Right lobe of liver (tissue), 4 donors: ENCODE results near the gene ZNF408.

Experiments used
- POLR2A ChIP-seq: fragments of 450-650 bp; IDR thresholded peaks from one replicate; pipeline ENCODE4 v1.6.1; 2017; ENCODE audit warnings: antibody characterized with exemption, mild to moderate bottlenecking
- TF ChIP-seq, protein P1 (sequence below), 4 donors: fragments of 200-600 bp in 3 of 4; fragments of 450-650 bp in 1 of 4; IDR thresholded peaks; one replicate each; pipeline versions ENCODE4 v1.5.1 to v1.8.0; 2016 to 2022; ENCODE audit warnings: antibody characterized with exemption in 4 of 4, mild to moderate bottlenecking in 2 of 4
- donor health status: DM: no; HTN: no; CAD: no.
- donor health status: DM: no; HTN: no; CAD: no.
- donor health status: DM: no; HTN: yes; CAD: no.

DNA sequence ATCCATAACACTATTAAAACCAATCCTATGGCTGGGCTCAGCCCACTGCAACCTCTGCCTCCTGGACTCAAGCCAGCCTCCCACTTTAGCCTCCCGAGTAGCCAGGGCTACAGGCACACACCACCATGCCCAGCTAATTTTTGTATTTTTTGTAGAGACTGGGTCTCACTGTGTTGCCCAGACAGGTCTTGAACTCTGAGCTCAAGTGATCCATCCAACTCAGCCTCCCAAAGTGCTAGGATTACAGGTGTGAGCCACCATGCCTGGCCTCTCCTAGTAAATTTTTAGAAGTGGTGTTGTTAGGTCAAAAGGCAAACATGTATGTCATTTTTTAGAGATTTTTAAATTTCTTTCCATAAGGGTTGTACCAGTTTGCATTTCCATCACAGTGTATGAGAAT, 32.4 kb downstream of the ZNF408 start:
- TF ChIP-seq, protein P1, sequence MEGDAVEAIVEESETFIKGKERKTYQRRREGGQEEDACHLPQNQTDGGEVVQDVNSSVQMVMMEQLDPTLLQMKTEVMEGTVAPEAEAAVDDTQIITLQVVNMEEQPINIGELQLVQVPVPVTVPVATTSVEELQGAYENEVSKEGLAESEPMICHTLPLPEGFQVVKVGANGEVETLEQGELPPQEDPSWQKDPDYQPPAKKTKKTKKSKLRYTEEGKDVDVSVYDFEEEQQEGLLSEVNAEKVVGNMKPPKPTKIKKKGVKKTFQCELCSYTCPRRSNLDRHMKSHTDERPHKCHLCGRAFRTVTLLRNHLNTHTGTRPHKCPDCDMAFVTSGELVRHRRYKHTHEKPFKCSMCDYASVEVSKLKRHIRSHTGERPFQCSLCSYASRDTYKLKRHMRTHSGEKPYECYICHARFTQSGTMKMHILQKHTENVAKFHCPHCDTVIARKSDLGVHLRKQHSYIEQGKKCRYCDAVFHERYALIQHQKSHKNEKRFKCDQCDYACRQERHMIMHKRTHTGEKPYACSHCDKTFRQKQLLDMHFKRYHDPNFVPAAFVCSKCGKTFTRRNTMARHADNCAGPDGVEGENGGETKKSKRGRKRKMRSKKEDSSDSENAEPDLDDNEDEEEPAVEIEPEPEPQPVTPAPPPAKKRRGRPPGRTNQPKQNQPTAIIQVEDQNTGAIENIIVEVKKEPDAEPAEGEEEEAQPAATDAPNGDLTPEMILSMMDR (IDR thresholded peaks at IDR 0.05): no peak
- no peak for TF ChIP-seq POLR2A
